IMR-90 (cell line): ENCODE data around the gene MAGI1. TPM values are rescaled to one million over a fixed set of nuclear protein-coding genes. Genes with fewer than 3 reads are reported as not detected.
A peak's percentile ranks its signal among the peaks of the same experiment; 100 is the strongest.

Source experiments
- ATAC-seq: fragments of 200-7000 bp; cut with Tn5 transposase; 2 replicates; pipeline ENCODE4 v1.9.1; 2020; ENCODE audit warnings: low read depth, mild to moderate bottlenecking, moderate library complexity
- BruUV-seq: library from RNA; stranded (reverse); fragments of 400-500 nt; replicated peaks from 2 replicates; lab custom pipeline; 2021; lab: Mats Ljungman, UMichigan
- CTCF ChIA-PET: fragments of 300-600 bp; formaldehyde crosslinking; extraction: SDS; loops from one replicate; lab custom pipeline; 2021; ENCODE audit warnings: antibody characterized with exemption; lab: Yijun Ruan, JAX
- POLR2A ChIA-PET: fragments of 300-600 bp; sonication (Branson Sonifier 250); formaldehyde crosslinking; loops from one replicate; lab custom pipeline; 2022; ENCODE audit warnings: antibody characterized with exemption; ENCODE audit not compliant: unreplicated experiment; lab: Charles Lee
- DNase-seq: peaks from one replicate; pipeline ENCODE4 v3.0.0; 2013
- H2AFZ ChIP-seq: replicated peaks from 2 replicates; pipeline ENCODE3; 2013; ENCODE audit warnings: low read length, mild to moderate bottlenecking; ENCODE audit not compliant: poor library complexity
- H2AK5ac ChIP-seq: 2 replicates; pipeline ENCODE4 v1.6.1; 2013; ENCODE audit warnings: low read depth, low read length, inconsistent platforms
- H2AK9ac ChIP-seq: replicated peaks from 2 replicates; pipeline ENCODE3; 2013; ENCODE audit warnings: mild to moderate bottlenecking, low read depth, low read length, moderate library complexity; ENCODE audit not compliant: poor library complexity
- H2BK120ac ChIP-seq: 2 replicates; pipeline ENCODE4 v1.6.1; 2013; ENCODE audit warnings: low read depth, low read length, inconsistent platforms
- H2BK15ac ChIP-seq: 3 replicates; pipeline ENCODE4 v1.6.1; 2013; ENCODE audit warnings: low read depth, low read length, inconsistent platforms
- H2BK20ac ChIP-seq: 2 replicates; pipeline ENCODE4 v1.6.1; 2013; ENCODE audit warnings: low read depth, mild to moderate bottlenecking, inconsistent platforms, low read length, moderate library complexity
- H2BK5ac ChIP-seq: 2 replicates; pipeline ENCODE4 v1.6.1; 2013; ENCODE audit warnings: mild to moderate bottlenecking, low read depth, low read length, inconsistent platforms; ENCODE audit not compliant: poor library complexity, severe bottlenecking
- H3K14ac ChIP-seq: replicated peaks from 2 replicates; pipeline ENCODE4 v1.6.1; 2013; ENCODE audit warnings: low read depth, low read length, inconsistent platforms
- H3K18ac ChIP-seq: 2 replicates; pipeline ENCODE4 v1.6.1; 2013; ENCODE audit warnings: low read depth, low read length, control low read depth
- H3K23ac ChIP-seq: 2 replicates; pipeline ENCODE4 v1.6.1; 2013; ENCODE audit warnings: low read depth, low read length, inconsistent platforms
- H3K27ac ChIP-seq: 2 replicates; pipeline ENCODE4 v1.5.1; 2013; ENCODE audit warnings: mild to moderate bottlenecking, control low read depth, low read length; ENCODE audit not compliant: insufficient read depth
- H3K27me3 ChIP-seq: 2 replicates; pipeline ENCODE4 v1.6.1; 2013; ENCODE audit warnings: low read length; ENCODE audit not compliant: control insufficient read depth, insufficient read depth
- H3K36me3 ChIP-seq: 2 replicates; pipeline ENCODE4 v1.6.1; 2013; ENCODE audit warnings: low read length, mixed read lengths; ENCODE audit not compliant: control insufficient read depth, insufficient read depth
- H3K4ac ChIP-seq: 2 replicates; pipeline ENCODE4 v1.6.1; 2013; ENCODE audit warnings: low read depth, low read length, inconsistent platforms
- H3K4me1 ChIP-seq: 2 replicates; pipeline ENCODE4 v1.6.1; 2013; ENCODE audit warnings: low read length, mixed read lengths; ENCODE audit not compliant: control insufficient read depth, insufficient read depth
- H3K4me2 ChIP-seq: 2 replicates; pipeline ENCODE4 v1.6.1; 2013; ENCODE audit warnings: low read depth, mild to moderate bottlenecking, control low read depth, low read length, moderate library complexity
- H3K4me3 ChIP-seq: 2 replicates; pipeline ENCODE4 v1.5.1; 2013; ENCODE audit warnings: low read depth, mild to moderate bottlenecking, control low read depth, low read length, moderate library complexity; ENCODE audit not compliant: insufficient read depth
- H3K56ac ChIP-seq: 2 replicates; pipeline ENCODE4 v1.6.1; 2013; ENCODE audit warnings: low read length, inconsistent platforms; ENCODE audit not compliant: insufficient read depth; ENCODE audit errors: extremely low read depth
- H3K79me1 ChIP-seq, 2 experiments: 2 replicates each; pipeline ENCODE4 v1.6.1; 2013; ENCODE audit warnings: low read length in 2 of 2, inconsistent platforms in 1 of 2, low read depth in 1 of 2
- H3K9ac ChIP-seq: 2 replicates; pipeline ENCODE4 v1.6.1; 2013; ENCODE audit warnings: low read depth, low read length, control low read depth
- H3K9me1 ChIP-seq: 2 replicates; pipeline ENCODE4 v1.6.1; 2013; ENCODE audit warnings: low read length, inconsistent platforms; ENCODE audit not compliant: insufficient read depth
- H3K9me3 ChIP-seq: 2 replicates; pipeline ENCODE4 v1.6.1; 2013; ENCODE audit warnings: low read length; ENCODE audit not compliant: control insufficient read depth, insufficient read depth
- H4K20me1 ChIP-seq: 2 replicates; pipeline ENCODE4 v1.6.1; 2013; ENCODE audit warnings: low read length, inconsistent platforms; ENCODE audit not compliant: insufficient read depth
- H4K5ac ChIP-seq: 2 replicates; pipeline ENCODE4 v1.6.1; 2013; ENCODE audit warnings: mild to moderate bottlenecking, low read depth, low read length, control low read depth
- H4K8ac ChIP-seq, 2 experiments: 2 replicates each; pipeline ENCODE4 v1.6.1; 2013; ENCODE audit warnings: low read depth in 2 of 2, low read length in 2 of 2, control low read depth in 1 of 2, inconsistent platforms in 1 of 2
- H4K91ac ChIP-seq: 2 replicates; pipeline ENCODE4 v1.6.1; 2013; ENCODE audit warnings: low read depth, low read length, inconsistent platforms; ENCODE audit not compliant: insufficient read depth
- BHLHE40 ChIP-seq: fragments of 150-350 bp; IDR thresholded peaks from 2 replicates; pipeline ENCODE4 v1.6.1; 2016; ENCODE audit warnings: mild to moderate bottlenecking, low read depth, low read length
- CHD1 ChIP-seq: IDR thresholded peaks from 2 replicates; pipeline ENCODE4 v1.6.1; 2012; ENCODE audit warnings: low read depth, low read length, improper control_type of control experiment
- FOS ChIP-seq: fragments of 150-350 bp; IDR thresholded peaks from 2 replicates; pipeline ENCODE4 v1.6.1; 2016; ENCODE audit warnings: low read depth, low read length
- MAFK ChIP-seq: IDR thresholded peaks from 2 replicates; pipeline ENCODE4 v1.6.1; 2012; ENCODE audit warnings: low read depth, low read length, improper control_type of control experiment
- POLR2A ChIP-seq: IDR thresholded peaks from 2 replicates; pipeline ENCODE4 v1.6.1; 2012; ENCODE audit warnings: mild to moderate bottlenecking, low read depth, low read length
- WGBS, 2 experiments: methylation state at CpG; one replicate each; pipeline versions ENCODE4 v1.1.5 to v1.1.7; 2013; ENCODE audit warnings: missing lambda C conversion rate in 2 of 2; ENCODE audit not compliant: insufficient read length in 1 of 2; ENCODE audit errors: extremely low coverage in 2 of 2; 5-methylcytosine and 5-hydroxymethylcytosine counted together
- dilution Hi-C: fragments of 300-500 bp; cut with HindIII; formaldehyde crosslinking; loops from one replicate; pipeline ENCODE4 v1.14.3; 2018; ENCODE audit warnings: low sequenced_read_pairs; ENCODE audit not compliant: unreplicated experiment
- in situ Hi-C: fragments of 300-500 bp; cut with MboI; formaldehyde crosslinking; loops from 3 replicates; pipeline ENCODE4 v1.14.3; 2019; ENCODE audit warnings: low sequenced_read_pairs, inconsistent platforms, mixed read lengths
- intact Hi-C: fragments of 100-400 bp; cut with micrococcal nuclease; formaldehyde crosslinking; loops from 2 replicates; pipeline ENCODE4 v1.10.0; 2022
- polyA plus RNA-seq, 3 experiments: library from polyadenylated mRNA; depleted of rRNA; stranded (reverse); fragments of >200 nt; gene quantifications; 2 replicates each; pipeline ENCODE4 v1.2.3, GENCODE V29; 2012; ENCODE audit warnings: low replicate concordance in 1 of 3
- total RNA-seq: library from RNA; depleted of rRNA; stranded (reverse); fragments of >200 nt; gene quantifications from 2 replicates; pipeline ENCODE4 v1.2.3, GENCODE V29; 2012
- TF ChIP-seq, protein P1 (sequence below): conservative IDR thresholded peaks from 2 replicates; pipeline ENCODE4 v1.5.1; 2012; ENCODE audit warnings: mild to moderate bottlenecking, low read depth, low read length, improper control_type of control experiment

The MAGI1 gene
- total and polyA plus RNA-seq, 2 of the 4 experiments (the other 2 are of a cell fraction) = 14.5 to 24.2 TPM

DNA sequence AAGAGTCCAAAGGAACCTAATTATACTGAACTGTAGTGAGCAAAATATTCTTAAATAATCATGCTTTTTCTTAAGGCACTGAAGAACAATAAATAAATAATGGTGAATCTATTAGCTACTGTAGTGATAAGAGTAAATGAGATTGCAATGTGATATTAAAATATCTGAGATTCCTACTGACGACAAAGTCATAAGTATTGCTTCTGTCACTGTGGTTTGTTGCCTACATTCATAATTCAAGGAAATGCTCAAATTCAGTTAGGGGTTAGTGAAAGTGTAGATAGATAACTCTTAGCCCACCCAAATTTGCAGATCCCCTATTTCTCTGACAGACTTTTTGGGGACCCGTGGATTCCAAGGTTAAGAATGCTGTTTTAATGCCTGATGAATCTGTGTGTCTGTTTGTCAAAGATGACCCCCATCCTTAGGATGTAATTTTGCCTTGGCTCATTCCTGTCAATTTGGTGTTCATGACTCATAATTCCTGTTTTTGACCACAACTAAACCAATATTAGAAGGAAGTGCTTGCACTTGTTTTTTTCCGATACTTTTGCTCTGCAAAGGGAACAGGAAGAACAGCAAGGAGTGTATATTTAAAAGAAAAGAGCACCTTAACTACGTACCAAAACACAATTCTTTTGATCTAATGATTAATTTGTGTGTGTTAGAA is 86.7 kb downstream of the MAGI1 start:
- H3K4ac ChIP-seq = no peak overlapping the region
- no peak overlapping the region for H2AFZ ChIP-seq
- CTCF ChIA-PET = no interaction called here
- POLR2A ChIA-PET = no interaction called here
- H3K4me3 ChIP-seq = no peak overlapping the region
- intact Hi-C loops (loop anchor here (10.0 kb wide), 2 partner anchors 167 to 183 kb away; no protein-coding TSS in a partner anchor), in situ Hi-C loops (no loop called here), dilution Hi-C loops (no loop called here)
- peaks cover 16% of the 10 kb centered on the region for H3K9me1 ChIP-seq
- H3K56ac ChIP-seq = no peak overlapping the region
- DNase-seq (peak; percentile 46), ATAC-seq (no peak)
- H3K27ac ChIP-seq = no peak overlapping the region
- no peak overlapping the region for H4K5ac ChIP-seq
- H3K14ac ChIP-seq = no peak overlapping the region
- no peaks in the 10 kb centered on the region for H3K9me3 ChIP-seq
- H3K9ac ChIP-seq = no peak overlapping the region
- no peak overlapping the region for H2AK9ac ChIP-seq
- H2BK5ac ChIP-seq = no peak overlapping the region
- no peaks in the 10 kb centered on the region for H4K20me1 ChIP-seq
- H3K79me1 ChIP-seq = peaks cover 32 to 70% of the 10 kb centered on the region in 2 experiments; a peak in 3 of 4 replicates
- WGBS, 2 experiments = no CpG with 5 or more reads among the region's 4 CpGs
- H2BK20ac ChIP-seq = no peak overlapping the region
- H2AK5ac ChIP-seq = no peak overlapping the region
- peak overlapping the region; percentile 37; the same call in 1 of the 2 replicates for H2BK120ac ChIP-seq
- no peak overlapping the region for H2BK15ac ChIP-seq
- no peak for TF ChIP-seq FOS
- TF ChIP-seq CHD1 = no peak
- no peak for TF ChIP-seq MAFK
- TF ChIP-seq BHLHE40 = no peak
- TF ChIP-seq, protein P1, sequence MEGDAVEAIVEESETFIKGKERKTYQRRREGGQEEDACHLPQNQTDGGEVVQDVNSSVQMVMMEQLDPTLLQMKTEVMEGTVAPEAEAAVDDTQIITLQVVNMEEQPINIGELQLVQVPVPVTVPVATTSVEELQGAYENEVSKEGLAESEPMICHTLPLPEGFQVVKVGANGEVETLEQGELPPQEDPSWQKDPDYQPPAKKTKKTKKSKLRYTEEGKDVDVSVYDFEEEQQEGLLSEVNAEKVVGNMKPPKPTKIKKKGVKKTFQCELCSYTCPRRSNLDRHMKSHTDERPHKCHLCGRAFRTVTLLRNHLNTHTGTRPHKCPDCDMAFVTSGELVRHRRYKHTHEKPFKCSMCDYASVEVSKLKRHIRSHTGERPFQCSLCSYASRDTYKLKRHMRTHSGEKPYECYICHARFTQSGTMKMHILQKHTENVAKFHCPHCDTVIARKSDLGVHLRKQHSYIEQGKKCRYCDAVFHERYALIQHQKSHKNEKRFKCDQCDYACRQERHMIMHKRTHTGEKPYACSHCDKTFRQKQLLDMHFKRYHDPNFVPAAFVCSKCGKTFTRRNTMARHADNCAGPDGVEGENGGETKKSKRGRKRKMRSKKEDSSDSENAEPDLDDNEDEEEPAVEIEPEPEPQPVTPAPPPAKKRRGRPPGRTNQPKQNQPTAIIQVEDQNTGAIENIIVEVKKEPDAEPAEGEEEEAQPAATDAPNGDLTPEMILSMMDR = no peak
- no peak for TF ChIP-seq POLR2A
- H3K23ac ChIP-seq = no peak overlapping the region; the same call in 1 of the 2 replicates
- H3K4me2 ChIP-seq = no peak overlapping the region
- no peak overlapping the region for H3K18ac ChIP-seq
- no peak overlapping the region for H4K91ac ChIP-seq
- H3K4me1 ChIP-seq = peaks cover 20% of the 10 kb centered on the region
- H3K27me3 ChIP-seq = no peaks in the 10 kb centered on the region
- no peaks in the 10 kb centered on the region for H3K36me3 ChIP-seq
- no TSS peak for BruUV-seq
- no peak overlapping the region for H4K8ac ChIP-seq
